NCI-H1436 (cell line): ENCODE data around the gene ME2.
"Not testable (repeated sequence)": the region's sequence is repeated elsewhere in the genome, so short reads cannot be mapped to it uniquely, and the experiment has no call there.

Experiments
- DNase-seq: peaks from one replicate; lab custom pipeline; 2025; lab: John Stamatoyannopoulos, UW

ME2 gene

DNA sequence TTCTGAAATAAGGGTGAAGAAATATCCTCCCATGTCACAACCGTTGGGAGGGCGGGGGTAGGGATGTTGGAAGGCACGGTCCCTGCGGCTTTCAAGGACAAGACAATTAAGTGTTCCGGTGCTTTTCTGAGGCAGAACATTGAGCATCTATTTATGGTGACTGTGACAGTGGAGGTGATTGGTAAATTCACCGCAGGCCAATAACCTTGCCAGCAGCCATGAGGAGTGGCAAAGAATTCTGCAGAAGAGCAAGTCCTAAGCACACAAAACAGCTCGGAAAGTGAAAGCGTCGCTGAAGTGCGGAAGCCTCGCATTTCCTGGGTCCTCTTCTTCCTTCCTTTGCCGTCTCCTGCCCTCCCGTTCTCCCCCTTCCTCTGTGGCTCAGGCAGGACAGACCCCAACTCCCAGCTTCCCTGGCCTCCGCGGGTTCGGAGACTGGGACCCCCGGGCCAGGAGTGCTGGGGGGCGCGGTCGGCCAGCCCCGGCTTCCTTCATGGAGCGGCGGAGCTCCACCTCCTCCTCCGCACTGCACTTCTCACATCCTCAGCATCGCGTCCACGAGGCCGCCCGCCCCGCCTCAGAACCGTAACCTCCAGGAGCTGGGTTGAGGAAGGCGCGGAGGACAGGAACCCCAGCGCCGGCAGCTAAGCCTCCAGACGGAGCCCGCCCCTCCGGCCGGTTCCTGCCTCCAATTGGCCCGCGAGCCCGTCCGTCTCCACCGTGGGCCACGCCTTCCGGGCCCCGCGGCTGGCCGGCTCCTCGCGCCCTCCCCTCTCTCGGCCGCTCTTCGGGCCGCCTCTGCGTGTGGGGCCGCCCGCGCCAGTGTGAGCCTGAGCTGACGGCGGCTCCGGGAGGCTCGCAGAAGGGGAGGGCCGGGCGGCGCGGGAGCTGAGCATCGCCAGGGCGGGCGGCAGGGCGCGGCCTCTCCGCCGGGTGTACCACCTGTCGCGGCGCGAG lies at the start of gene ME2:
Gene ME2, plus strand, starts transcription at position 774 of the 957 bp plus-strand sequence. CDS start 16,703 bp downstream, outside the sequence.
- DNase-seq, result peak; percentile 84

GRCh38 chr18:50829644-50830043 lies 49.3 kb upstream of the ME2 start:
- DNase-seq, result no peak

- no peak for DNase-seq
These were observed 48.4 kb upstream of the ME2 start for GRCh38 chr18:50830544-50830943.

DNA sequence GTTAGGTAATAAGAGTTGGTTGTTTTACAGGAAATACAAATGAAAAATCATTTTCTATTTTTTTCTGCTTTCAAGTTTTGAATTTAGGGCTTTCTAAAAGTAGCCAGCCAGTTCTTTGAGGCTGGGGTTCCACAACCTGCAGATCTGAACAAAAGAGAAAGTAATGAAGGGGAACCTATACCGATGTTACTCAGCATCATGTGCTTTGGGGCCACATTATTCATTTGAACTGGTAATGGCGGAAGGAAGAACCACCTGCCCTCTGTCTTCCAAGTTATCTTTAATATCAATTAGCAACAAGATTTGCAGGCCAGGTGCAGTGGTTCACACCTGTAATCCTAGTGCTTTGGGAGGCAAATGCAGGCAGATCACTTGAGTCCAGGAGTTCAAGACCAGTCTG lies 46.2 kb upstream of the ME2 start:
- DNase-seq, result no peak

- DNase-seq, result not testable (repeated sequence)
These were observed 45.4 kb upstream of the ME2 start for GRCh38 chr18:50833496-50833895.

- DNase-seq, result no peak
These were observed 42.4 kb upstream of the ME2 start for GRCh38 chr18:50836521-50836957.

DNA sequence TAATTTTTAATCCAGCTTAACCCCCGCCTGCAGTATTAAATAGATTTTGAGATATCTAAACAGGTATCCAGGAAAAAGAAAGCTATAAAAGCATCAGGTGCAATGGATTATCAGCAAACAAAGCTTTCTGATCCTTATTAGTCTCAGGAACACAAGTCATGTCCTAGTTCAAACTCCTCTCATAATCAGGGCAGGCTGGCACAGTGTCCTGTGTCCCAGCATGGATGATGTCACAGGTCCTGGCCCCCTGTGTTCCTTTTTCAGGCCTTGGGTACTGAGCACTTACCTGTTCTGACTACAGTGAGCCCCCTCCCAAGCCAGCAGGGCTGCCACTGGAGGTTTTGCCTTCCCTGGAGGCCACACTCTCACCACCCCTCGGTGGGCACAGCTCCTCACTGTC lies 39.6 kb upstream of the ME2 start:
- DNase-seq, result no peak

- DNase-seq, result no peak
These were observed 38.9 kb upstream of the ME2 start for GRCh38 chr18:50839996-50840395.

DNA sequence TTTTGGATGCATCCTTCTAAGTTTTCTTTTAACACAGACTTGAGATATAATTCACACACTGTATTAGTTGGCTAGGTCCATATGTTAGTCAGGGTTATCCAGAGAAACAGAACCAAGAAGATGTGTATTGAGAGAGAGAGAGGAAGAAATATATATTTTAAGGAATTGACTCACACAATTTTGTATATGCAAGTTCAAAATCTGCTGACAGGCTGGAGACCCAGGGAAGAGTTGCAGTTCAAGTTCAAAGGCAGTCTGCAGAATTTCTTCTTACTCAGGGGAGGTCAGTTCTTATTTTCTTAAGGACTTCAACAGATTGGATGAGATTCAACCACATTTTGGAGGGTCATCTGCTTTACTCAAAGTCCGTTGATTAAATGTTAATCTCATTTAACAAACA lies 36.1 kb upstream of the ME2 start:
- DNase-seq, result no peak

DNA sequence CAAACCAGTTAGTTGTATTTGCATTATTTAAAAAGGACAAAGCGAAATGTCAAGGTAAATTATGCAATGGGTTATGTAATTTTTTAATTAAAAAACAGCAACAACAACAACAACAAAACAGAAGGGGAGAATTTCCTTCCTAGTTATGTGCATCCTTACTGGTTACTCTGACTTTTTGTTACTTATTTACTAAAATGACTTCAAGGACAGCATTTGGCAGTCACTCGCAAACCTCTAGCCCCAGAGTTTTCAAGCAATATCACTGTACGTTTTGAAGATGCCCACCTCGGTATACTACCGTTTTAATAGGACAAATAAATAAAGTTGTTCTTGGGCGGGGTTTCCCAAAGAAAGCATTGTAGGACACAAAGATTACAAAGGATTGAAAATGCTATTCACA lies 34.4 kb upstream of the ME2 start:
- DNase-seq, result no peak

DNA sequence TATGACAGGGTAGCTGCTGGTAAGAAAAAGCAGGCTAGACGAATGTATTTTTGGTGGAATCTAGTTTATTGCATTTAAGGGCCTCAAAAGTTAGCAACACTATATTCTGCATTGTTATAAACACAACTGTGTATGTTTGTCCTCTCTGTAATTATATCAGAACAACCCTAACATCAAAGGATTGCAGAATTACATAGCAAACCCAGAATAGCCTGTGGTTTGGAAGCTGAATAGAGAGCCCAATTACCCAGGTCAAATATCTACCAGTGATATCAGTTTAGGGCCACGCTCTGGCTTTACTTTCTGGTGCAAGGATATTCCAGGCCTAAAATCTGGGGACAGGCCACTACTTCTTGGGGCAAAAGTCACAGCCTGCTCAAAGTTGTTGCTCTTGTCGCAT lies 34.0 kb upstream of the ME2 start:
- DNase-seq, result no peak

DNA sequence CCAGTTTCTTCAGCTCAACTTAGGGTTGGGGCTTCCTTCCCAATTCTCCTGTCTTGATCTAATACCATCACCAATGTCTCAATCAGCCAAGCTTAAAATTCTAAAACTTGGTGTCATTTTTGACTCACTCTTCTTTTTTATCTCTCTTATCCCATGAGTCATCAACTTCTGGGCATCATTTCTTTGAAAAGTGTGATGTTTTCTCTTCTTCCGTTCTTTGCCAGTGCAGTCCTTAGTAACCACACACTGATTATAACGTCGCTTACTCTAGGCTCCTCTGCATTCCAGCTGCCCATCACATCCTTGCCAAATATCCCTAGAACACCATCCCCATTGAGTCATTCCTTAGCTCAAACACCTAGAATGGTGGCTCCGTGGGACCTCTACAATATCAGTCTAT lies 31.7 kb upstream of the ME2 start:
- DNase-seq, result no peak

- DNase-seq, result no peak
These were observed 30.8 kb upstream of the ME2 start for GRCh38 chr18:50848061-50848551.

DNA sequence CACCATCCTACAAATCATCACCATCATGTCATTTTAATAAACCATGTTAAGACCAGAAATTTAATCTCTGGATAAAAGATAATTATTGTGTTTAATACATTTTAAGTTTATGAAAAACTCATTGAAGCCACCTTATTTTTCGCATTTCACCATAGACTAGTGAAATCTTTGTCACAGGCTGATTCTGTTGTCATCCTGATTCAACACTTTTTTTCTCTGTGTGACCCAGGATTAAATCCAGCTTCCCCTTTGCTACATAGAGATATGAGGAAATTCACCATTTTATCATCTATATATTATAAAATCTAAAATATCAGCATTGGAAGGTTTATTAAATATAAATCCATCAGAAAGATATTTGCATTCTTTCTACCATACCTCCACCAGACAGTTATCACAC lies 29.9 kb upstream of the ME2 start:
- no peak for DNase-seq

DNA sequence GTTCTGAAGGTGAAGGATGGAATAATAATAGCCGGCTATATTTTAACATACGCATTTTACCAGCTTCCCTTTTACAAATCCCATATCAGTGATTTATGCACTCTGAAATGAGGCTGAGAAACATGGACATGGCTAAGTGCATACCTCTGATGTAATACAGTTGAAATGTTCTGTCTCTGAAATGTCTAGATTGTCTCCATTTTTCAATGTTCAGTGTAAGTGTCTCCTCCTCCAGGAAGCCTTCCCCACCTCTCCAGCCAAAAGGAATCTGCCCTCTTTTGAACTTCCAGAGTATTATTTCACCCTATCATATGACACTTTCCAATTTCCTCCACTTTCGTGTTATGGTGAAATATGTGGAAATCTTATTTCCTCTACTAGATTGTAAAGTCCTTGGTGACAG lies 29.5 kb upstream of the ME2 start:
- no peak for DNase-seq

GRCh38 chr18:50850307-50851065 lies 28.4 kb upstream of the ME2 start:
- no peak for DNase-seq

- no peak for DNase-seq
These were observed 25.1 kb upstream of the ME2 start for GRCh38 chr18:50853863-50854271.

DNA sequence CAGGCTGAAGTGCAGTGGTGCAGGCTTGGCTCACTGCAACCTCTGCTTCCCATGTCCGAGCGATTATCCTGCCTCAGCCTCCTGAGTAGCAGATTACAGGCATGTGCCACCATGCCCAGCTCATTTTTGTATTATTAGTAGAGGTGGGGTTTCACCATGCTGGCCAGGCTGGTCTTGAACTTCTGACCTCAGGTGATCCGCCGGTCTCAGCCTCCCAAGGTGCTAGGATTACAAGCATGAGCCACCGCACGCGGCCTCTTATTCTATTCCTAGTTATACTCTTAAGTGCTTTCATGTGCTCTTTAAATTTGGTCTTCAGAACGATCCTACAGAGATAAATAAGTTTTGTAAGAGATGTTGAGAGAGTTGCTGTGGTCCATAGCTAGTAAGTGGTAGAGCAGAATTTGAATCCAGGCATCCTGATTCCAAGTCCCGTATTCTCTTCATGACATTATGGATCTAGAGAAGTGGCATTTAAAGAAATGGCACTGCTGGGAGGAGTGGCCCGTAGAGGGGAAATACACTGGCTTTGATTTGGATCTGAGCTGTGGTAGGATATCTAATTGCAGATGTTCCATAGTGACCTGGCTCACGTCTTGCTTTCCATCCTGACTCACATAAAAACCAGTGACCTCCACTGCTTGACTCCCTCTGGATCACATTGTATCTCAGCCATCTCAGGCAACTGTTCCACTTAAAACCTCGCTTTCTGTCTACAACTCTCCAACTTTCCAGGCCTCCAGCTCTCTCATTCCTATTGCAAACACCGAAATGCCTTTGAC lies 22.8 kb upstream of the ME2 start:
- no peak for DNase-seq

- not testable (repeated sequence) for DNase-seq
These were observed 21.8 kb upstream of the ME2 start for GRCh38 chr18:50857166-50857565.

GRCh38 chr18:50857694-50858093 lies 21.2 kb upstream of the ME2 start:
- DNase-seq, result no peak

DNA sequence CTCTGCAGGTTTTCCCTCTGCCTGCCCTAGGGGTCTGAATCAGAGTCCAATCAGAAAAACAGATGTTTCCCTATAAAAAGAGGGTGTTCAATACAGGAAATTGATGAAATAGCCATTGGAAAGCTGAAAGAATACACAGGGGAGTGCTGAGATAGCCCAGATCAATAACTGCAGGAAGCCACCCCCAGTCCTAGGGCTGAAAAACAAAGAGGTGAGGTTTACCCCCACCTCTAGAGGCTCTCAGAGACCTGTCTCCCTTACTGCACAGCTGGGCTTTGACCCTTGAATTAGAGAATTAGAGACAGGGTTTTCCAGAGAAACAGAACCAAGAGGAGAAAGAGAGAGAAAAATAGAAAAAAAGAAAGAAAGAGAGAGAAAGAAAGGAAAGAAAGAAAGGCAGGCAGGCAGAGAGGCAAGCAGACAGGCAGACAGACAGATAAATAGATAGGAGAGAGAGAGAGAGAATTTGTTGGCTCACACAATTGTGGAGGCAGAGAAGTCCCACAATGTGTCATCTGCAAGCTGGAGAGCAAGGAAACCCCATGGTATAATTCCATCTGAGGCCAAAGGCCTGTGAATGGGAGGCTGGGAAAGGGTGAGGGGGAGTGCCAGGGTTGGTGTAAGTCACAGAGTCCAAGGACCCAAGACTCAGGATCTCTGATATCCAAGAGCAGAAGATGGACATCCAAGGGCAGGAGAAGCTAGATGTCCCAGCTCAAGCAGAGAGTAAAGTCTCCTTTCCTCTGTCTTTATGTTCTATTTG lies 18.9 kb upstream of the ME2 start:
- DNase-seq, result no peak
